Measurements from ENCODE around the gene CEP152.
"Not testable (repeated sequence)": the region's sequence is repeated elsewhere in the genome, so short reads cannot be mapped to it uniquely, and the experiment has no call there.

Gene CEP152

GRCh38 chr15:48811325-48811958, 573 bp upstream of the CEP152 start:
- no peak for DNase-seq (ENCODE audit: low read depth)

- no peak for DNase-seq (ENCODE audit: low read depth)
Observed at GRCh38 chr15:48806151-48806550, 4.7 kb downstream of the CEP152 start.

GRCh38 chr15:48805591-48805990, 5.3 kb downstream of the CEP152 start:
- DNase-seq (ENCODE audit: low read depth): no peak

- no peak for DNase-seq (ENCODE audit: low read depth)
Observed at GRCh38 chr15:48803877-48804276, 7.0 kb downstream of the CEP152 start.

- peak; percentile 95 for DNase-seq (ENCODE audit: low read depth)
Observed at GRCh38 chr15:48802867-48803266, 8.0 kb downstream of the CEP152 start.

- DNase-seq (ENCODE audit: low read depth): no peak
Observed at GRCh38 chr15:48802257-48802656, 8.6 kb downstream of the CEP152 start.

- no peak for DNase-seq (ENCODE audit: low read depth)
Observed at GRCh38 chr15:48800811-48801455, 9.9 kb downstream of the CEP152 start.

- no peak for DNase-seq (ENCODE audit: low read depth)
Observed at GRCh38 chr15:48800245-48800644, 10.6 kb downstream of the CEP152 start.

GRCh38 chr15:48798319-48798718, 12.6 kb downstream of the CEP152 start:
- DNase-seq (ENCODE audit: low read depth): no peak

GRCh38 chr15:48796930-48797329, 13.9 kb downstream of the CEP152 start:
- DNase-seq (ENCODE audit: low read depth): peak; percentile 68

- no peak for DNase-seq (ENCODE audit: low read depth)
Observed at GRCh38 chr15:48796521-48796920, 14.3 kb downstream of the CEP152 start.

GRCh38 chr15:48795901-48796300, 15.0 kb downstream of the CEP152 start:
- DNase-seq (ENCODE audit: low read depth): no peak

GRCh38 chr15:48794697-48795134, 16.2 kb downstream of the CEP152 start:
- DNase-seq (ENCODE audit: low read depth): no peak

GRCh38 chr15:48792408-48792807, 18.5 kb downstream of the CEP152 start:
- no peak for DNase-seq (ENCODE audit: low read depth)

GRCh38 chr15:48790466-48791115, 20.3 kb downstream of the CEP152 start:
- DNase-seq (ENCODE audit: low read depth): not testable (repeated sequence)

GRCh38 chr15:48785712-48786111, 25.2 kb downstream of the CEP152 start:
- no peak for DNase-seq (ENCODE audit: low read depth)

GRCh38 chr15:48785195-48785594, 25.7 kb downstream of the CEP152 start:
- no peak for DNase-seq (ENCODE audit: low read depth)

- DNase-seq (ENCODE audit: low read depth): no peak
Observed at GRCh38 chr15:48784756-48785155, 26.1 kb downstream of the CEP152 start.

GRCh38 chr15:48782911-48783310, 28.0 kb downstream of the CEP152 start:
- no peak for DNase-seq (ENCODE audit: low read depth)

- no peak for DNase-seq (ENCODE audit: low read depth)
Observed at GRCh38 chr15:48781481-48782081, 29.3 kb downstream of the CEP152 start.

- DNase-seq (ENCODE audit: low read depth): no peak
Observed at GRCh38 chr15:48781017-48781416, 29.9 kb downstream of the CEP152 start.

GRCh38 chr15:48778331-48778730, 32.5 kb downstream of the CEP152 start:
- DNase-seq (ENCODE audit: low read depth): no peak

Data from non-pigmented ciliary epithelial cell (primary cell).